HG02798 (cell line): ENCODE data around the gene PRKACA.

ENCODE experiments used
- ATAC-seq: cut with Tn5 transposase; IDR thresholded peaks from one replicate; pipeline ENCODE4 v1.9.1; 2021; ENCODE audit warnings: mild to moderate bottlenecking; ENCODE audit not compliant: unreplicated experiment, poor library complexity

PRKACA gene

GRCh38 chr19:14117668-14118164 lies at the start of gene PRKACA:
PRKACA (minus strand) TSS chr19:14117762; CDS start chr19:14117547, 215 bp downstream.
- ATAC-seq: peak; percentile 94

- ATAC-seq: no peak
Observed at GRCh38 chr19:14166999-14167575, 49.5 kb upstream of the PRKACA start.

GRCh38 chr19:14165990-14166830 lies 48.6 kb upstream of the PRKACA start:
- ATAC-seq: no peak

- ATAC-seq: no peak
Observed at GRCh38 chr19:14164724-14165493, 47.3 kb upstream of the PRKACA start.

- ATAC-seq: no peak
Observed at GRCh38 chr19:14164082-14164481, 46.5 kb upstream of the PRKACA start.

- ATAC-seq: no peak
Observed at GRCh38 chr19:14162871-14163297, 45.3 kb upstream of the PRKACA start.

- no peak for ATAC-seq
Observed at GRCh38 chr19:14161305-14161704, 43.7 kb upstream of the PRKACA start.

- no peak for ATAC-seq
Observed at GRCh38 chr19:14160017-14160703, 42.6 kb upstream of the PRKACA start.

GRCh38 chr19:14159059-14159458 lies 41.5 kb upstream of the PRKACA start:
- ATAC-seq: no peak

- ATAC-seq: no peak
Observed at GRCh38 chr19:14158276-14159023, 40.9 kb upstream of the PRKACA start.

- ATAC-seq: no peak
Observed at GRCh38 chr19:14156971-14157717, 39.6 kb upstream of the PRKACA start.

GRCh38 chr19:14156122-14156521 lies 38.6 kb upstream of the PRKACA start:
- ATAC-seq: no peak

- no peak for ATAC-seq
Observed at GRCh38 chr19:14155371-14155770, 37.8 kb upstream of the PRKACA start.

GRCh38 chr19:14152713-14153112 lies 35.2 kb upstream of the PRKACA start:
- ATAC-seq: no peak

GRCh38 chr19:14150770-14151661 lies 33.5 kb upstream of the PRKACA start:
- ATAC-seq: no peak

GRCh38 chr19:14150041-14150769 lies 32.6 kb upstream of the PRKACA start:
- no peak for ATAC-seq

GRCh38 chr19:14149509-14149994 lies 32.0 kb upstream of the PRKACA start:
- ATAC-seq: no peak
